CD4-positive, alpha-beta T cell (primary cell): Measurements from ENCODE around the gene IL1R2. TPM values are rescaled to one million over a fixed set of nuclear protein-coding genes. Genes with fewer than 3 reads are reported as not detected.

Experiments
- ATAC-seq: fragments of 200-7000 bp; cut with Tn5 transposase; one replicate; pipeline ENCODE4 v1.10.0; 2022; ENCODE audit warnings: mild to moderate bottlenecking; ENCODE audit not compliant: poor library complexity
- CTCF ChIA-PET: fragments of 350-600 bp; sonication (Branson Sonifier 250); formaldehyde crosslinking; loops from one replicate; lab custom pipeline; 2021; ENCODE audit warnings: antibody characterized with exemption, inconsistent platforms; lab: Charles Lee
- POLR2A ChIA-PET: fragments of 350-600 bp; sonication (Branson Sonifier 250); formaldehyde crosslinking; loops from one replicate; lab custom pipeline; 2021; ENCODE audit warnings: antibody characterized with exemption, inconsistent platforms; lab: Charles Lee
- DNase-seq, 14 experiments: peaks; one replicate each; pipeline ENCODE4 v3.0.0-alpha.2; 2013 to 2020; ENCODE audit warnings: mixed read lengths in 2 of 14
- H3K27ac ChIP-seq, 2 donors: one replicate each; pipeline versions ENCODE4 v1.5.1 to v1.7.0; 2013; ENCODE audit warnings: low read length in 2 of 2, low read depth in 1 of 2, mild to moderate bottlenecking in 1 of 2
- H3K27me3 ChIP-seq, 2 experiments: 1 replicate in 1 of 2; 2 replicates in 1 of 2; pipeline versions ENCODE4 v1.6.1 to v1.7.0; 2013; ENCODE audit warnings: low read length in 2 of 2, control low read depth in 1 of 2, mild to moderate bottlenecking in 1 of 2, moderate library complexity in 1 of 2; ENCODE audit not compliant: insufficient read depth in 2 of 2, control insufficient read depth in 1 of 2
- H3K36me3 ChIP-seq: one replicate; pipeline ENCODE4 v1.6.1; 2013; ENCODE audit warnings: low read length, control low read depth; ENCODE audit not compliant: insufficient read depth
- H3K4me1 ChIP-seq: one replicate; pipeline ENCODE4 v1.6.1; 2013; ENCODE audit warnings: low read length, control low read depth; ENCODE audit not compliant: insufficient read depth
- H3K4me3 ChIP-seq: one replicate; pipeline ENCODE4 v1.5.1; 2013; ENCODE audit warnings: mild to moderate bottlenecking, low read length, moderate library complexity
- H3K9me3 ChIP-seq, 2 experiments: 1 replicate in 1 of 2; 2 replicates in 1 of 2; pipeline versions ENCODE4 v1.6.1 to v1.7.0; 2013; ENCODE audit warnings: low read length in 2 of 2, mild to moderate bottlenecking in 2 of 2, control low read depth in 1 of 2, moderate library complexity in 1 of 2; ENCODE audit not compliant: control insufficient read depth in 1 of 2, insufficient read depth in 1 of 2
- H3K27ac Mint-ChIP-seq: one replicate; pipeline ENCODE4 v1.8.0; 2020; ENCODE audit warnings: mixed read lengths
- H3K27me3 Mint-ChIP-seq: one replicate; pipeline ENCODE4 v1.8.0; 2021; ENCODE audit warnings: mixed read lengths
- H3K36me3 Mint-ChIP-seq: one replicate; pipeline ENCODE4 v1.8.0; 2021; ENCODE audit warnings: low read depth, mixed read lengths
- H3K4me1 Mint-ChIP-seq: one replicate; pipeline ENCODE4 v1.8.0; 2021; ENCODE audit warnings: low read depth, mixed read lengths
- H3K4me3 Mint-ChIP-seq: one replicate; pipeline ENCODE4 v1.8.0; 2020; ENCODE audit warnings: mild to moderate bottlenecking, mixed read lengths
- H3K9me3 Mint-ChIP-seq: one replicate; pipeline ENCODE4 v1.8.0; 2020; ENCODE audit warnings: mixed read lengths
- CTCF ChIP-seq: fragments of 200-600 bp; IDR thresholded peaks from one replicate; pipeline ENCODE4 v1.8.0; 2022; ENCODE audit warnings: antibody characterized with exemption, mild to moderate bottlenecking
- intact Hi-C, 2 experiments: fragments of 100-400 bp; cut with DNase I in 1 of 2; cut with micrococcal nuclease in 1 of 2; formaldehyde crosslinking; loops; one replicate each; pipeline versions ENCODE4 v1.15.1 to v1.9.0; 2023 to 2025; cut with DNase I, micrococcal nuclease
- total RNA-seq, 174 experiments: library from RNA in 2 of 174; stranded (reverse) in 2 of 174; gene quantifications; one replicate each; pipeline ENCODE4 v1.2.3 and lab custom pipeline; 2021 to 2026

Gene IL1R2
- total RNA-seq, 2 experiments from 2014 or later = 0.31 to 0.47 TPM

GRCh38 chr2:101985793-101986164, 6.0 kb upstream of the IL1R2 start:
- no peak overlapping the region for H3K4me3 Mint-ChIP-seq
- CTCF ChIA-PET = no interaction called here
- Histone ChIP-seq H3K4me1 (peaks cover 9% of the 10 kb centered on the region), H3K27me3 (no peaks in the 10 kb centered on the region), H3K9me3 (no peaks in the 10 kb centered on the region), H3K27ac (no peak overlapping the region), H3K36me3 (no peaks in the 10 kb centered on the region), H3K4me3 (no peak overlapping the region)
- TF ChIP-seq CTCF = no peak
- DNase-seq (no peak), ATAC-seq (no peak)
- intact Hi-C loops = no loop called here
- H3K27ac Mint-ChIP-seq = peak overlapping the region; percentile 37
- no peaks in the 10 kb centered on the region for H3K36me3 Mint-ChIP-seq
- H3K27me3 Mint-ChIP-seq = no peaks in the 10 kb centered on the region
- POLR2A ChIA-PET = no interaction called here
- H3K9me3 Mint-ChIP-seq = no peaks in the 10 kb centered on the region
- peaks cover 20% of the 10 kb centered on the region for H3K4me1 Mint-ChIP-seq

- Mint-ChIP-seq H3K27ac (no peak overlapping the region), H3K4me1 (peaks cover 21% of the 10 kb centered on the region), H3K36me3 (no peaks in the 10 kb centered on the region), H3K9me3 (no peaks in the 10 kb centered on the region), H3K4me3 (no peak overlapping the region), H3K27me3 (no peaks in the 10 kb centered on the region)
- ATAC-seq = no peak
- no peak for DNase-seq
- no peak for TF ChIP-seq CTCF
- CTCF ChIA-PET = no interaction called here
- Histone ChIP-seq H3K4me3 (no peak overlapping the region), H3K27me3 (no peaks in the 10 kb centered on the region), H3K27ac (no peak overlapping the region), H3K4me1 (peaks cover 9% of the 10 kb centered on the region), H3K36me3 (no peaks in the 10 kb centered on the region), H3K9me3 (no peaks in the 10 kb centered on the region)
- intact Hi-C loops = no loop called here
- POLR2A ChIA-PET = interaction anchor here (0.9 kb wide), 1 partner anchor 13 kb away, joined by 3 read pairs; no protein-coding TSS in a partner anchor
Measured at GRCh38 chr2:101986376-101986775, 5.4 kb upstream of the IL1R2 start.

- peak overlapping the region; percentile 85 for H3K27ac Mint-ChIP-seq
- TF ChIP-seq CTCF = no peak
- H3K4me1 Mint-ChIP-seq = peaks cover 28% of the 10 kb centered on the region
- no peak overlapping the region for H3K4me3 ChIP-seq
- POLR2A ChIA-PET = interaction anchor here (0.5 to 0.9 kb wide), 2 partner anchors 12 to 70 kb away, joined by 3 read pairs; no protein-coding TSS in a partner anchor
- CTCF ChIA-PET = no interaction called here
- no peaks in the 10 kb centered on the region for H3K36me3 ChIP-seq
- no peak overlapping the region for H3K27ac ChIP-seq
- peak overlapping the region; percentile 39 for H3K4me3 Mint-ChIP-seq
- intact Hi-C loops = no loop called here
- ATAC-seq (peak; percentile 81), DNase-seq (peak in 1 of 14 experiments; percentile 43)
- H3K9me3 ChIP-seq = no peaks in the 10 kb centered on the region
- no peaks in the 10 kb centered on the region for H3K9me3 Mint-ChIP-seq
- H3K4me1 ChIP-seq = peaks cover 9% of the 10 kb centered on the region
- no peaks in the 10 kb centered on the region for H3K27me3 Mint-ChIP-seq
- H3K27me3 ChIP-seq = no peaks in the 10 kb centered on the region
- H3K36me3 Mint-ChIP-seq = no peaks in the 10 kb centered on the region
Measured at GRCh38 chr2:101986804-101987740, 4.7 kb upstream of the IL1R2 start.
